Measurements from ENCODE around the gene RPL13A.
A peak's percentile ranks its signal among the peaks of the same experiment; 100 is the strongest.

RPL13A gene

GRCh38 chr19:49473868-49474541, 13.4 kb upstream of the RPL13A start, which contains the start of gene FLT3LG:
Gene FLT3LG, plus strand, starts transcription at chr19:49474215. Its CDS starts 425 bp downstream, at chr19:49474640.
- TF ChIP-seq ZNF70 (CRISPR knock-in tag; IDR thresholded peaks at IDR 0.05) (no peak), PATZ1 (CRISPR knock-in tag; IDR thresholded peaks at IDR 0.05; ENCODE audit: borderline replicate concordance) (peak; percentile 80; the same call in 1 of the 2 replicates), POU6F1 (CRISPR knock-in tag; IDR thresholded peaks at IDR 0.05; ENCODE audit: borderline replicate concordance, low read depth) (no peak), TOX (CRISPR knock-in tag; IDR thresholded peaks at IDR 0.05; ENCODE audit: borderline replicate concordance) (no peak)
- ATAC-seq, result peak; percentile 82

DNA sequence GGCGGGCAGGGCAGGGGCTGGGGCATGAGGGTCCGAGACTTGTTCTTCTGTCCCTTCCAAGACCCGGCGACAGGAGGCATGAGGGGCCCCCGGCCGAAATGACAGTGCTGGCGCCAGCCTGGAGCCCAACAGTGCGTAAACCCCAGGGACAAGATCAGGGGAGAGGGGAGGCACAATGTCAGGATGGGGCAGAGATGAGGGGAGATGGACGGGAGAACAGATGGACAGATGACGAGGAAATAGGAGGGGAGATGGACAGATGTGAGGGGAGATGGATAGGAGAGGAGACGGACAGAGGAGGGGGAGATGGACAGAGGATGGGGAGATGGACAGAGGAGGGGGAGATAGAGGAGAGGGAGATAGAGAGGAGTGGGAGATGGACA, 12.9 kb upstream of the RPL13A start:
- TF ChIP-seq PATZ1 (CRISPR knock-in tag; IDR thresholded peaks at IDR 0.05; ENCODE audit: borderline replicate concordance) (no peak), ZC3H10 (CRISPR knock-in tag; IDR thresholded peaks at IDR 0.05) (no peak), RARB (CRISPR knock-in tag; IDR thresholded peaks at IDR 0.05) (no peak), POU6F1 (CRISPR knock-in tag; IDR thresholded peaks at IDR 0.05; ENCODE audit: borderline replicate concordance, low read depth) (no peak), ZNF565 (CRISPR knock-in tag; conservative IDR thresholded peaks at IDR 0.05; ENCODE audit: low read depth) (no peak), PPARA (CRISPR knock-in tag; IDR thresholded peaks at IDR 0.05; ENCODE audit: borderline replicate concordance) (no peak), OSR1 (CRISPR knock-in tag; IDR thresholded peaks at IDR 0.05) (no peak), GLIS3 (CRISPR knock-in tag; IDR thresholded peaks at IDR 0.05) (no peak), ZNF8 (CRISPR knock-in tag; IDR thresholded peaks at IDR 0.05) (no peak), TOX (CRISPR knock-in tag; IDR thresholded peaks at IDR 0.05; ENCODE audit: borderline replicate concordance) (no peak), ZFP3 (CRISPR knock-in tag; IDR thresholded peaks at IDR 0.05) (no peak), ZFP30 (CRISPR knock-in tag; IDR thresholded peaks at IDR 0.05) (no peak), ARNTL (CRISPR knock-in tag; IDR thresholded peaks at IDR 0.05; ENCODE audit: borderline replicate concordance, low read depth) (no peak), CREB5 (CRISPR knock-in tag; IDR thresholded peaks at IDR 0.05; ENCODE audit: low read depth) (no peak)
- TF ChIP-seq, protein P1, sequence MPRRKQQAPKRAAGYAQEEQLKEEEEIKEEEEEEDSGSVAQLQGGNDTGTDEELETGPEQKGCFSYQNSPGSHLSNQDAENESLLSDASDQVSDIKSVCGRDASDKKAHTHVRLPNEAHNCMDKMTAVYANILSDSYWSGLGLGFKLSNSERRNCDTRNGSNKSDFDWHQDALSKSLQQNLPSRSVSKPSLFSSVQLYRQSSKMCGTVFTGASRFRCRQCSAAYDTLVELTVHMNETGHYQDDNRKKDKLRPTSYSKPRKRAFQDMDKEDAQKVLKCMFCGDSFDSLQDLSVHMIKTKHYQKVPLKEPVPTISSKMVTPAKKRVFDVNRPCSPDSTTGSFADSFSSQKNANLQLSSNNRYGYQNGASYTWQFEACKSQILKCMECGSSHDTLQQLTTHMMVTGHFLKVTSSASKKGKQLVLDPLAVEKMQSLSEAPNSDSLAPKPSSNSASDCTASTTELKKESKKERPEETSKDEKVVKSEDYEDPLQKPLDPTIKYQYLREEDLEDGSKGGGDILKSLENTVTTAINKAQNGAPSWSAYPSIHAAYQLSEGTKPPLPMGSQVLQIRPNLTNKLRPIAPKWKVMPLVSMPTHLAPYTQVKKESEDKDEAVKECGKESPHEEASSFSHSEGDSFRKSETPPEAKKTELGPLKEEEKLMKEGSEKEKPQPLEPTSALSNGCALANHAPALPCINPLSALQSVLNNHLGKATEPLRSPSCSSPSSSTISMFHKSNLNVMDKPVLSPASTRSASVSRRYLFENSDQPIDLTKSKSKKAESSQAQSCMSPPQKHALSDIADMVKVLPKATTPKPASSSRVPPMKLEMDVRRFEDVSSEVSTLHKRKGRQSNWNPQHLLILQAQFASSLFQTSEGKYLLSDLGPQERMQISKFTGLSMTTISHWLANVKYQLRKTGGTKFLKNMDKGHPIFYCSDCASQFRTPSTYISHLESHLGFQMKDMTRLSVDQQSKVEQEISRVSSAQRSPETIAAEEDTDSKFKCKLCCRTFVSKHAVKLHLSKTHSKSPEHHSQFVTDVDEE (CRISPR knock-in tag; IDR thresholded peaks at IDR 0.05), result no peak
- ATAC-seq, result no peak

All from SK-N-SH treated with all-trans-retinoic acid at 6 μM for 48 hours (cell line).